CD4-positive, alpha-beta T cell treated with Interferon gamma for 1 hour (primary cell): ENCODE results near the gene F5.
"Not testable (repeated sequence)": the region's sequence is repeated elsewhere in the genome, so short reads cannot be mapped to it uniquely, and the experiment has no call there.

Experiments
- DNase-seq: peaks from one replicate; pipeline ENCODE4 v3.0.0-alpha.2; 2020

F5 gene

DNA sequence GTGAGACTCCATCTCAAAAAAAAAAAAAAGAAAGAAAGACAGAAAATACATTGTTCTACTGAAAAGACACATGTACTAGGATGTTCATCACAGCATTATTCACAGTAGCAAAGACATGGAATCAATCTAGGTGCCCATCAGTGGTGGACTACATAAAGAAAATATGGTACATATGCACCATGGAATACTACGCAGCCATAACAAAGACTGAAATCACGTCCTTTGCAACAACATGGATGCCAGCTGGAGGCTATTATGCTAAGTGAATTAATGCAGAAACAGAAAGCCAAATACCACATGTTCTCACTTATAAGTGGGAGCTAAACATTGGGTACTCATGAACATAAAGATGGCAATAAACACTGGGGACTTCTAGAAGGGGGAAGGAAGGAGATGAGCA is 51.6 kb downstream of the F5 start:
- no peak for DNase-seq

GRCh38 chr1:169533528-169534190 is 52.6 kb downstream of the F5 start:
- not testable (repeated sequence) for DNase-seq

GRCh38 chr1:169530448-169530847 is 55.8 kb downstream of the F5 start:
- DNase-seq = no peak

DNA sequence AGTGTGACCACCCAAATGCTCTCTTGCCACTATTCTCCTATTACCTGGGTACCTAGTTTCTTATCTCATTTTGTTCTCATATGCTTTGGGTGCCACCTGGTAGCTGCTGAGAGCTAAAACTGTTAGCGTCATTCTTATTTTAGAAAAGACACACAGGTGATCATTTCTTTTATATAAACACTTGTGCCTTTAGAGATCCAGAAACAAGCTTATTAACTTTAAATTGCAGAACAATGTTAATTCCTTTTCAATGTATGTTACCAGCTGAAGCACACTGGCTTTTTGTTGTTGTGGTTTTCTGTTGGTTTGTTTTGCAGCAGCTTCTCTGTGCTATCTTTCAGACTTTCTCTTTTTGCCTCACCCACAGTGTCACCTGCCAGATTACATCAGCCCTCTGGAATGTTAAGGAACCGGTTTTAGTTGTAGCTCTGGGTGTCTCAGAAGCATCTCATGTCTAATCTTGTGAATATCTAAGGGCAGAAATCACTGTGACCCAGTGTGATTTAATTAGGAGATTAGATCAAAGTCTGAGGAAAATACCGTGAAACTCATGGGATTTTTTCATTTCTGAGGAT is 57.1 kb downstream of the F5 start:
- DNase-seq = no peak

DNA sequence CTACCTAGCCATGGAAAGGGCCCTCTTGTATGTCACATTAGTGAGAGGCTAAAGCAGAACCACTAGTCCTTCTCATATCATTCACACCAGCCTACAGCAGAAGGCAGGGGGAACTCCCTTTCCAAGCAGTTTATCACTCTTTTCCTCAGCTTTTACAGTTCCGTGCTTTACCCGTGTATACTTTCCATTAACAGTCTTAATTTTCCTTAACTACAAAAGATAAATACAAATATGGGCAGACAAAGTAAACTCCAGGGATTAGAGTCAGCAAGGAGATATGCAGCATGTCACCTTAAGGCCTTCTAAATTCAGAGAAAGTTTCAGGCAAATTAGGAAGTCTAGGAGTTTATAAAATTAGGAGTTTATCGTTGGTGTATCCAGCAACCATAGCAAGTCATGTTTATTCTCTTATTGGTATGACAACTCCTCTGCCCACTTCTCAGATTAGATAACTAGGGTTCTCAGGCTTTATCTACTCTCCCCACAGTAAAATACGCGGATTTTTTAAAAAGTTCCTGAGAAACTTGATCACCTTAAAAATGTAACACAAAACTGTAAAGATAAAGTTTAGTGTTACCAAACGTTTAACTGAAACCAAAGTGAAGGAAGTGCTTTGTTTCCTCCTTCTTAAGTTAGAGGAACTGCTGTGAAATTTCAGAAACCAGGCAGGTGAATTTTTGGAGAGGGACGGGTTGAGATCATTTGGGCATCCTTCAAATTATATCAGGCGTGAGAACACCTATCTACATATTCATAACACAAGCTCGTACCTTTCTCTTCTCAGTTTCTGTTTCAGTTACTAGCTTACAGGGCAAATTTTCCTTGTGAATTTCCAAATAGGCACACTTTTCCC is 57.8 kb downstream of the F5 start:
- DNase-seq = no peak

- DNase-seq = no peak
Measured at GRCh38 chr1:169527451-169528214, 58.6 kb downstream of the F5 start.

DNA sequence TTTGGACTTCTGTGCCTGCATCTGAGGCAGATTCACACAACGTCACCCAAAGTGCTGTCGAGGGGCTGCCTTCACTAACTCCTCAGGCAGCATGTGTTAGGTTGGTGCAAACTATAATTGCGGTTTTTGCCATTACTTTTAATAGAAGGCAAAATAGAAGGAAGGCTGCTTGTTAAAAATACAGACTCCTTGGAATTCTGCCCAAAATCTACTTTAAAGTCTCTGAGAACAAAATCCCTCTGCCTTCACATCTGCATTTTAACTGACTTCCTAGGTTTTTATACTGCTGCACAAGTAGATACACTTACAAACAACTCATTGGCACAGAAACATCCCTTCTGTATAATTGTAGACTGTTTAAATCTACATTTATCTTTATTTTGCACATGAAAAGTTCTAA is 59.3 kb downstream of the F5 start:
- DNase-seq = no peak

DNA sequence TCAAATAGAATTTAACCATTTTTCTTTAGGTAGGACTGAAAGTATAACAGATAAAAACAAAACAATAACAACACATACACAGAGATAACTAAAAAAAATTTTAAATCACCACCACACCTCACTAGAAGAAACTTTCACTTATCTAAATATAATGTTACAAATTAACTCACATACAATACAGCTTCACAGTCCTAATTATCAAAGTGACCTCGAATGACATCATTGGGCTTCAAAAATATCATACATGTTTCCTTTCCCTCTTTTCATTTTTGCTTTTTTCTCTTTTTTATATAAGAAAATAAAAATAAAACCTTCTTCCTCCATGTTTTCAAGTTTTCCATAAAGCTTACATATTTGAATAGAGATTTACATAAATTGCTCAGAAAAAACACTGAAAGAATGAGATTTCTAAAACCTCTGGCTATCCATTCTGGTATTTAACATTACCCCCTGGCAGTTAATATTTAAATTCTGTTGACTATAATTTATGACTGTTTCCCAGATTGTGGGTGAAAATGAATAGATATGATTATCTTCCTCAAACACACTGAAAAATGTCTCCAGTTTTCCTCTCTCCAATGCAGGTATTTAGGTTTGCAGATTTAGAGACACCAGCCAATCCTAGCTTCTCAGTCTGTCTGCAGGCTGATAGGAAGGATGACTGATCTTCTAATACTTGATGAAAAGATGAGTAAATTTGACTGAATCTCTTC is 60.0 kb downstream of the F5 start:
- no peak for DNase-seq

DNA sequence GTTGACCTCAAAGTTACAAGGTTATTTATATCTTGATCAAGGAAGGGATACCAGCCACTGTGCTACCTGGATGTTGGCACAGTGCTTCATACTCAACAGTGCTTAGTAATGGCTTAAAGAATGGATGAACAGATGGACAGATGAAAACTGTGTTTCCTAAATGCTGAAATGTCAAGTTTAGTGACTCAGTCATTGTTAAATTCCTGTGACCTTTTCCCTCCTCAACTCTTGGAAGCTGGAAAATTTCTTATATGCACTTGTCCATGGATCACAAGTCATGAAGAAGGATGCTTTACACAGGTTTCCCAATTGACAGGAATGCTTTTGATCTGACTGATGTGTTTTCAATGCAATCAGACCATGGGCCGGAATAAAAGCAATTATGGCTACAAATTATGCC is 60.9 kb downstream of the F5 start:
- DNase-seq = no peak

- DNase-seq = no peak
Measured at GRCh38 chr1:169523904-169524303, 62.4 kb downstream of the F5 start.

DNA sequence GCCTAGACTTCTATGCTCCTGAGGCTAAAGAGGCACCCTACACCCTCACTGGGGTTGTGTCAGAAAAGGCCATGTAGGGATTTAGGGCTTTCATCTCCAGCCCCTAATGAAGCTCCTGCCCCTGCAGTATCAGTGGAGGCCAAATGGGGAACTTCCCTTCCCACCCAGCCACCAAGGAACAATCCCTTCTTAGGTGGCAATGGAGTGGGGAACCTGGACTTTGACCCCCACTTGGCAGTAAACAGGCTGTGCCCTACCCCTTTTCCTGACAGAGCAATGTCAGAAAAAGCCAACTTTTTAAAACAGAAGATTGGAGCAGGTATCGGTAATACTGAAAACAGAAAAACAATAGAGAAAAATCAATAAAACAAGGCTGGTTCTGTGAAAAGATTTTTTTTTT is 65.1 kb downstream of the F5 start:
- no peak for DNase-seq

DNA sequence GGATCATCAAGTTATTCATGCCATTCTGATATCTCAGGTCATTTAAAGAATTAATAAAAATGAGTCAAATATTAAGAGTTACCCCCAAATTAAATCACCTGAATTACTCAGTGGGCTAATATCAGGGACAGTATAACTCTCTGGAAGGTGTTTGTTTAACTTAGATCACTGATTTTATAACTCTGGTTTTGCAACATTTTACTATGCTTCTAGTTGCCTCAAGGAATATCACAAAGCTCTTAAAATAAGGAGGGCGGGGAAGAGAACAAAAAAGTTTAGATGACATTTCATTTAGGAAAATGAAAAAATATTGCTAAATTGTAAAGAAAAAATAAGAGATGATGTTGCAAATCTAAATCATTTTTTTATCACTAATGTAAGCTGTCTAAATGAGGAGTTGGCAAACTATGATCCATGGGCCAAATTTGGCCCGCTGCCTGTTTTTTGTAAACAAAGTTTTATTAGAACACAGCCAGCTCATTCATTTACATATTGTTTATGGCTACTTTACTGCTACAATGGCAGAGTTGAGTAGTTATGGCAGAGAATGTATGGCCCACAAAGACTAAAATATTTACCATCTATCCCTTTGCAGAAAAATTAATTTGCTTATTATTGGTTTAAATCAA is 68.6 kb downstream of the F5 start:
- no peak for DNase-seq

DNA sequence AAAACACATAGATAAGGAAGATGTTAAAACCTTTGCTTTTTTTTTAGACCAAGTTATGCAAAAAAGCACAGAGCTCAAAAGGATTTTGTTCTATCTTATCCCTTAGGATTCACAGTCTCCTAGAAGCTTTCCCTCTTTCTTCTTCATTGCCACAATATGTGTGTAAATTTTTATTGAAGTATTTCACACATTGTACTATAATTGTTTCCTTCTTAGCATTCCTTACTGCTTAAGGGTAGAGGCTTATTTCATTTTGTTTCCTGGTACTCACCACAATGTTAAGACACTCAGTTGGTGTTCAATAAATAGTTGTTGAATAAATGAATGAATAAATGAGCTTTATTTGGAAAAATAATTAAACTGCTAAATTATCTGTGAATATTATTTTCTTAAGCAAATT is 70.6 kb downstream of the F5 start:
- DNase-seq = no peak

- no peak for DNase-seq
Measured at GRCh38 chr1:169514566-169515270, 71.6 kb downstream of the F5 start.

GRCh38 chr1:169513208-169513607 is 73.1 kb downstream of the F5 start:
- no peak for DNase-seq

GRCh38 chr1:169511316-169512005 is 74.8 kb downstream of the F5 start:
- DNase-seq = no peak

- DNase-seq = no peak
Measured at GRCh38 chr1:169510060-169510459, 76.2 kb downstream of the F5 start.

DNA sequence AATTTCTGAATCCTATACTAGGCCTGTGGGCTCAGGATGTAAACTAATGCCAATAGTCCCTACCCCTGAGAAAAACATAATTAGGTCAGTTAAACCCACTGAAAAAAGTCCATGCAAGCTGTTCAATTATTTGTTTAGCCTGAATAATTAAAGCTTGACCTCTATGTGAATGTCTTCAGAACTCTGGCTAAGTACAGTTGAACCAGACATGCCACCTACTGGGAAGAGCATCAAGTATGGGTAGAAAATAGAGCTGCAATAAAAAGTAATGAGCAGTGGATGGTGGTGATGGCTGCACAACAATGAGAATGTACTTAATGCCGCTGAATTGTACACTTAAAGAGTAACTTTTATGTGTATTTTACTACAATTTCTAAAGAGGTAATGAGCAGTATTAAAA is 76.9 kb downstream of the F5 start:
- DNase-seq = no peak

GRCh38 chr1:169508432-169509338 is 77.6 kb downstream of the F5 start:
- no peak for DNase-seq

DNA sequence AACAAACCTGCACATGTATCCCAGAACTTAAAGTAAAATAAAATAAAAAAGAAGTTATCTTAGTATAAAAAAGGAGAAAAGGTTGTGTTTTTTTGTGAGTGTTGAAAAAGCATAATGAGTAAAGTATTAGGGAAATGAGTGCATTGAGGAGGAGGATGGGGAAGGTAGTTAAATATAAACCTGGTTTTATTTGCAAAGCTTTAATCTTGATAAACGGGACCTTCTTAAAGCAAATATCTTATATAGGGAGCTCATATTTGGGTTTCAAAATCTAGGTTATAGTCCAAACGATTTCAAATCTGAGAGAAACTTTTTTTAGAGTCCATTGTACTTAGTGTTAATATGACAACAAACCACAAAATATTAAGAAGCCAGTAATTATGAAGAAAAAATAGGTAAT is 78.9 kb downstream of the F5 start:
- no peak for DNase-seq
